Measurements from ENCODE around the gene TMEM18. TPM values are rescaled to one million over a fixed set of nuclear protein-coding genes. Genes with fewer than 3 reads are reported as not detected.

Gene TMEM18
- total and polyA plus RNA-seq, 9 of the 15 experiments (the other 6 are each of a cell fraction or from before 2014, with no cell fraction given) = 12.8 to 55.9 (median 21.8) TPM

DNA sequence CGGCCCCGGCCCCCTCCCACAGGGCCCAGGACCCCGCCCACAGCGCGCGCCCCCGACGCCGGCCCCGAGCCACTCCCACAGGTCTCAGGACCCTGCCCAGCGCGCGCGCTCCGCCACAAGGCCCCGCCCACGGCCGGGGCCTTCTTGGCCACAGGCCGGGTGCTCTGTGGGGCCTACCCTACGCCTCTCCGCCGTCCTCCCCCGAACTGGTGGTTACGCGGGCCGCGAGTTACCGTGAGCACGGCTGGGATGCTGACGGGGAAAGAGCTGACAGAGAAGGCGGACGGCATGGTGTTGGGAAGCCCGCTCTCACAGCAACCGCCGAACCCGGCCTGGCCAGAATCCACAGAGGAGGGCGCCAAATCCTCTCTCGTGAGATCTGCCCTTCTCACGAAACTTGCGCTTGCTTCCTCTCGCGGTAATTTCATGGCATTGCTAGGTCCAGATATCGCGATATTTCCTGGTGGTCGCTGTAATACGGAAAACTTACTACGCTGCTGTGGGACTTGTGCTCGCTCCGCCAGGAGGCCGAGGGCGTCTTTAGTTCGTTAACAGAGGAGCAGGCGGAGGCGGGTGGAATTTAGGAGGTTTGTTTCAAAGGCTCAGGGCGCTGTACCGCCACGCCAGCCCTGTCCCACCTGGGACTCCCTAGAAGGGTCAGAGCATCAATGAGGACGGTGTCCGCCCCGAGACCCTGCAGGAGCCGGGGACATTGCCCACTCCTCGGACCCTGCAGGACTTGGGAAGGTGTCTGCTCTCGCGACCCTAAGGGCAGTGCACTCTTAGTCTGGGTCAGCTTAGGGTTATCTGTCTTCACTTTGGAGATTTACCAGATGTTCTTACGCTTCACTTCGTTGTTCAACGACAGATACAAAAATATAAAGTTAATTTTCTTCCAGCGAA, at the start of gene TMEM18 (continued):
- TF ChIP-seq RBFOX2 (IDR thresholded peaks at IDR 0.05; ENCODE audit: low read depth, low read length) = peak; percentile 95
- no peak; the same call in 1 of the 2 replicates for TF ChIP-seq ZKSCAN8 (CRISPR knock-in tag; IDR thresholded peaks at IDR 0.05)
- TF ChIP-seq YY1 (IDR thresholded peaks at IDR 0.05; ENCODE audit: borderline replicate concordance in 1 of 3, control insufficient read depth in 1 of 3, extremely low read depth in 1 of 3, insufficient read depth in 3 of 3, insufficient read length in 1 of 3, insufficient replicate concordance in 2 of 3, low read depth in 1 of 3, low read length in 2 of 3) = peak in 2 of 3 experiments; percentile 32 to 65
- TF ChIP-seq, protein P1, sequence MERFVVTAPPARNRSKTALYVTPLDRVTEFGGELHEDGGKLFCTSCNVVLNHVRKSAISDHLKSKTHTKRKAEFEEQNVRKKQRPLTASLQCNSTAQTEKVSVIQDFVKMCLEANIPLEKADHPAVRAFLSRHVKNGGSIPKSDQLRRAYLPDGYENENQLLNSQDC (CRISPR knock-in tag; IDR thresholded peaks at IDR 0.05) = peak; percentile 44; the same call in 1 of the 2 replicates
- no peak for TF ChIP-seq ZNF57 (CRISPR knock-in tag; IDR thresholded peaks at IDR 0.05)
- TF ChIP-seq, protein P2, sequence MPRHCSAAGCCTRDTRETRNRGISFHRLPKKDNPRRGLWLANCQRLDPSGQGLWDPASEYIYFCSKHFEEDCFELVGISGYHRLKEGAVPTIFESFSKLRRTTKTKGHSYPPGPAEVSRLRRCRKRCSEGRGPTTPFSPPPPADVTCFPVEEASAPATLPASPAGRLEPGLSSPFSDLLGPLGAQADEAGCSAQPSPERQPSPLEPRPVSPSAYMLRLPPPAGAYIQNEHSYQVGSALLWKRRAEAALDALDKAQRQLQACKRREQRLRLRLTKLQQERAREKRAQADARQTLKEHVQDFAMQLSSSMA (CRISPR knock-in tag; IDR thresholded peaks at IDR 0.05) = no peak
- TF ChIP-seq FOXK2 (conservative IDR thresholded peaks at IDR 0.05 in 1 of 2, IDR thresholded peaks at IDR 0.05 in 1 of 2; ENCODE audit: low read depth in 2 of 2) = peak in 1 of 2 experiments; percentile 74; a peak in 2 of 4 replicates
- TF ChIP-seq, protein P3, sequence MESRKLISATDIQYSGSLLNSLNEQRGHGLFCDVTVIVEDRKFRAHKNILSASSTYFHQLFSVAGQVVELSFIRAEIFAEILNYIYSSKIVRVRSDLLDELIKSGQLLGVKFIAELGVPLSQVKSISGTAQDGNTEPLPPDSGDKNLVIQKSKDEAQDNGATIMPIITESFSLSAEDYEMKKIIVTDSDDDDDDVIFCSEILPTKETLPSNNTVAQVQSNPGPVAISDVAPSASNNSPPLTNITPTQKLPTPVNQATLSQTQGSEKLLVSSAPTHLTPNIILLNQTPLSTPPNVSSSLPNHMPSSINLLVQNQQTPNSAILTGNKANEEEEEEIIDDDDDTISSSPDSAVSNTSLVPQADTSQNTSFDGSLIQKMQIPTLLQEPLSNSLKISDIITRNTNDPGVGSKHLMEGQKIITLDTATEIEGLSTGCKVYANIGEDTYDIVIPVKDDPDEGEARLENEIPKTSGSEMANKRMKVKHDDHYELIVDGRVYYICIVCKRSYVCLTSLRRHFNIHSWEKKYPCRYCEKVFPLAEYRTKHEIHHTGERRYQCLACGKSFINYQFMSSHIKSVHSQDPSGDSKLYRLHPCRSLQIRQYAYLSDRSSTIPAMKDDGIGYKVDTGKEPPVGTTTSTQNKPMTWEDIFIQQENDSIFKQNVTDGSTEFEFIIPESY (CRISPR knock-in tag; IDR thresholded peaks at IDR 0.05) = 0 out of 2 replicates have a peak, but pooled peaks have one; percentile 5
- TF ChIP-seq, protein P4, sequence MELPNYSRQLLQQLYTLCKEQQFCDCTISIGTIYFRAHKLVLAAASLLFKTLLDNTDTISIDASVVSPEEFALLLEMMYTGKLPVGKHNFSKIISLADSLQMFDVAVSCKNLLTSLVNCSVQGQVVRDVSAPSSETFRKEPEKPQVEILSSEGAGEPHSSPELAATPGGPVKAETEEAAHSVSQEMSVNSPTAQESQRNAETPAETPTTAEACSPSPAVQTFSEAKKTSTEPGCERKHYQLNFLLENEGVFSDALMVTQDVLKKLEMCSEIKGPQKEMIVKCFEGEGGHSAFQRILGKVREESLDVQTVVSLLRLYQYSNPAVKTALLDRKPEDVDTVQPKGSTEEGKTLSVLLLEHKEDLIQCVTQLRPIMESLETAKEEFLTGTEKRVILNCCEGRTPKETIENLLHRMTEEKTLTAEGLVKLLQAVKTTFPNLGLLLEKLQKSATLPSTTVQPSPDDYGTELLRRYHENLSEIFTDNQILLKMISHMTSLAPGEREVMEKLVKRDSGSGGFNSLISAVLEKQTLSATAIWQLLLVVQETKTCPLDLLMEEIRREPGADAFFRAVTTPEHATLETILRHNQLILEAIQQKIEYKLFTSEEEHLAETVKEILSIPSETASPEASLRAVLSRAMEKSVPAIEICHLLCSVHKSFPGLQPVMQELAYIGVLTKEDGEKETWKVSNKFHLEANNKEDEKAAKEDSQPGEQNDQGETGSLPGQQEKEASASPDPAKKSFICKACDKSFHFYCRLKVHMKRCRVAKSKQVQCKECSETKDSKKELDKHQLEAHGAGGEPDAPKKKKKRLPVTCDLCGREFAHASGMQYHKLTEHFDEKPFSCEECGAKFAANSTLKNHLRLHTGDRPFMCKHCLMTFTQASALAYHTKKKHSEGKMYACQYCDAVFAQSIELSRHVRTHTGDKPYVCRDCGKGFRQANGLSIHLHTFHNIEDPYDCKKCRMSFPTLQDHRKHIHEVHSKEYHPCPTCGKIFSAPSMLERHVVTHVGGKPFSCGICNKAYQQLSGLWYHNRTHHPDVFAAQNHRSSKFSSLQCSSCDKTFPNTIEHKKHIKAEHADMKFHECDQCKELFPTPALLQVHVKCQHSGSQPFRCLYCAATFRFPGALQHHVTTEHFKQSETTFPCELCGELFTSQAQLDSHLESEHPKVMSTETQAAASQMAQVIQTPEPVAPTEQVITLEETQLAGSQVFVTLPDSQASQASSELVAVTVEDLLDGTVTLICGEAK (IDR thresholded peaks at IDR 0.05) = peak; percentile 51
- TF ChIP-seq, protein P4 (CRISPR knock-in tag; IDR thresholded peaks at IDR 0.05) = no peak

All from K562 (cell line).